HG03159 (cell line): Measurements from ENCODE around the gene FNDC11.
"Not testable (repeated sequence)": the region's sequence is repeated elsewhere in the genome, so short reads cannot be mapped to it uniquely, and the experiment has no call there.

Source experiments
- ATAC-seq: cut with Tn5 transposase; IDR thresholded peaks from one replicate; pipeline ENCODE4 v1.9.1; 2021; ENCODE audit warnings: mild to moderate bottlenecking, moderate library complexity; ENCODE audit not compliant: unreplicated experiment

Gene FNDC11

DNA sequence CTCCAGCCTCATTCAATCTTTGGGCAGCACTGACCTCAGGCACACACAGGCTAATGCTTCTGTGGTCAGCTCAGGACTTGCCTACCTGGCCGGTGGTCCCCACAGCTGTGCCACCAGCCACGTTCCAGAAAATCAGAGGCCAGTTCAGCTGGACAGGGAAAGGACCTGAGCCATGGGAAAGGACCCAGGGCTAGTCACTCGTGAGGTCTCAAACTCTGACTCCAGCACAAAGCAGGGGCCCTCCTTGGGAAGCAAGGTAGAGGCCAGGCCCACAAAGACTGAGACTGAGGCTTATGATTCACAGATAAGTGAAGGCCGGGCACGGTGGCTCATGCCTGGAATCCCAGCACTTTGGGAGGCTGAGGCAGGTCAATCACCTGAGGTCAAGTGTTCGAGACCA, 42.5 kb downstream of the FNDC11 start:
- no peak for ATAC-seq

DNA sequence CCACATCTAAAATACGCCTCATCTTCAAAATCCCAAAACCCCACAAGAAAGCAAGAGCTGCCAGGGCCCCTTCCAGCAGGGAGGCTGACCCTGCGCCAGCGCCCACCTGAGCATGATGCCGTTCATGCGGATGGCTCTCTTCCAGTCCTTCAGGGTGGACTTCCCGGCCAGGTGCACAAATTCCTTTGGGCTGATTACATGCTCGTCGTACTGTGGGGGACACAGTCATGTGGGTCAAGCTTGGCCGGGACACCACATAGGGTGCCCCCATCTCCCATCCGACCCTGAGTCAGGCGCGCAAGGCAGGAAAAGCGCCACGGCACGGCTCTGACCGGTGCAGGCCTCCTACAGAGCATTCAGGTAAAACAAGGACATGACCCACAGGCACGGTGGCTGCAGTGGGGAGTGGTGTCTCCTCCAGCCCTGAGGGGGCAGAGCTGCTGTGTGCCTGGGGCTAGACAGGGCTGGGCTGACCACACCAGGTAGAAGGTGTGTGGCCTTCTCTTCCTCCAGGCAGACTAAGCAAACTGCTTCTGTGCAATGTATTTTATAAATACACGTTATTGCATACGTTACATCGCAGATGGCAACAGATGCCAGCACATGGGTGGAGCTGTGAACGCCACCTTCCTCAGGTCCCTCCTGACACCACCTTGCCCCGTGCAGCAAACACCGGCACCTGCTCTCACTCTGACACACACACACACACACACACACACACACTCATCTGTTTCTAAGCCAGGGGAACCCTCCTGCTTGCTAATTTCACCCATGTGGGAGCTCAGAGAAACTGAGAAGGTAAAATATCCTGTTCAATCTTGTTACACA, 43.9 kb downstream of the FNDC11 start:
- no peak for ATAC-seq

DNA sequence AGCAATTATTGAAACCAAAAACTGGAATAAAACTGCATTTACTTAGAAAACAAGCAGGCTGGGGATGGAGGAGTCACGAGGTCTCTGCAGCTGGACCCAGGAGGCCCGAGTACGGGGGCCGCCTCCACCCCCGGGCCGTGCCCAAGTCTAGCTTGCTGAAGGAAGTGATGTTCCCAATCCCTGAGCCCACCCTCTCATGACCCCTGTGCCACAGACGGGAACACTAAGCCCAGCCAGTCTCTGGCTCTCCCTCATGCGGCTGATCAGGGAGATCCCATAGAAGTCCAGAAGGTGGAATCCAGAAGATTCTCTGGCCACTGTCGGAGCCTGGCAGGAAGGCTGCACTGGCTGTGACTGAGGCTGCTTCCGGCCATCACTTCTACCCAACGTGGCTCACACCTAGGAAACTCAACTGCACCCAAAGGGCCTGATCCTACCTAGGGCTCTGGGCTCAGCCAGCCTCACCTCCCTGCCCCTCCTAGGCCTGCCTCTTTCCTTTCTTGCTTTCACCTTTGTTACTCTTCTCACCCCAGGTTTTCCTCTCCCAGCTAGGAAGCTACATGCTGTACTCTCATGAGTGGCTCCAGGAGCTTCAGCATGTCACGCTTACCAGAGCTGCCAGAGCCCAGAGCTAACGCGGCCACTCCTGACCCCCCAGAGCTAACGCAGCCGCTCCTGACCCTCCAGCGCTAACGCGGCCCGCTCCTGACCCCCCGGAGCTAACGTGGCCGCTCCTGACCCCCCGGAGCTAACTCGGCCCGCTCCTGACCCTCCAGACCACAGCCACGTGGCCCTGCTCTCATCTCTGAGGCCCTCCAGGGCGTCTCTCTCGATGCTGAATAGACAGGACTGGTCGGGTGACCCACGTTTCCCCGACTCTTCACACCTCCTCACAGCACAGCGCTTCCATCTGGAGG, 44.8 kb downstream of the FNDC11 start:
- no peak for ATAC-seq

DNA sequence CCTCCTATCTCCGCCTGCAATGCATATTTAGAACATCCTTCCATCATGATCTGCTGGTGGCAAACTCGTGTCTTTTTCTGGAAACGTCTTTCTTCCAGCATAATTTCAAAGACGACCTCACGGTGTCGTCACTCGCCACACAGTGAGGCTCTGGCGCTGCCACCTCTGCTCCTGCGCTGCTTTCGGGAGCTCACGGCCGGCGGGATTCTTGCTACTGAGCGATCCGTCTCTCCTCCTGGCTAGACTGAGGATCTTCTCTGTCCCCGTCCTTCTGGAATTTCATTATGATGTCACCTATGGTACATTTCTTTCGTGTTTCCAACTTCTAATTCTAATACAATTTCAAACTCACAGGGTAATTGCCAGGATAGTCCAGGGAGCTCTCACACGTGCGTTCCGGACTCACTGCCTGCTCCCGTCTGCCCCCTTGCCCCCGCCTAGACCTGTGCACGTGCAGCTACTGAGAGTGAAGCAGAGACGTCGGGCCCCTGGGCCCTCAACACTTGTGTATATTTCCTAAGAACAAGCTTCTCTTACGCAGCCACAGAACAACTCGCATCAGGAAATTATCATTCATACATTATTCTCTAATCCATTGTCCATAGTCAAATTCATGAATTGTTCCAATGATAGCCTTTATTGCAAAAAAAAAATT, 45.6 kb downstream of the FNDC11 start:
- ATAC-seq: no peak

DNA sequence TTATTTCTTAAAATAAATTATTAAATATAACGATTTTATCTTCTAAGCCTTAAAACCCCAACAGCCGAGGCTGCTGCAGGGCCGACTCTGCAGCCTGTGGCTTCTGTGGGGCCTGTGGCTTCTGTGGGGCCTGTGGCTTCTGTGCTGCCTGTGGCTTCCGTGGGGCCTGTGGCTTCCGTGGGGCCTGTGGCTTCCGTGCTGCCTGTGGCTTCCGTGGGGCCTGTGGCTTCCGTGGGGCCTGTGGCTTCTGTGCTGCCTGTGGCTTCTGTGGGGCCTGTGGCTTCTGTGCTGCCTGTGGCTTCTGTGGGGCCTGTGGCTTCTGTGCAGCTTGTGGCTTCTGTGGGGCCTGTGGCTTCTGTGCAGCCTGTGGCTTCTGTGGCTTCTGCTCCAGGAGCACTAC, 47.7 kb downstream of the FNDC11 start:
- not testable (repeated sequence) for ATAC-seq

DNA sequence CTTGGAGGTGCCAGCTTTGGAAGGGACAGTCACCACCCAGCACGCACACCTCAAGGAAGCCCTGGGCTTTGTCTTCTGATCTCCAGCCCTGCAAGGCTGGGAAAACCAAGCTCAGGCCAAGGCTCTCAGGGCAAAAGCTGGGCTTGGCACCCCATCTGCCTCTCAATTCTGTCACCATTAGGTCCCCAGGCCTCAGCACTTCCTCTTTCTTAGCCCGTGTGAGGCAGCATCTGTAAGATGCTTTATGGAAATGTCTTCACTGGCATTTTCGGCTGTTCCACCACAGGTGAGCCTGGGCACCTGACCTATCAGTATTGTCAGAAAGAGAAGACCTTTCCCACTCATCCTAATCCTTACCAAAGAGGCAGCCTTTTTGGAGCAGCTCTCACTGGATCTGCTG, 48.4 kb downstream of the FNDC11 start:
- no peak for ATAC-seq
